DOHH2 (cell line): Measurements from ENCODE around the gene TNNC2.

Experiments
- H3F3A ChIP-seq: fragments of 200-600 bp; sonication (generic), shearing (Covaris generic); 2 replicates; pipeline ENCODE4 v1.6.0; 2016; ENCODE audit warnings: antibody characterized with exemption, mild to moderate bottlenecking; ENCODE audit not compliant: control insufficient read depth, insufficient read depth
- H3K27ac ChIP-seq: fragments of 200-600 bp; sonication (generic); 2 replicates; pipeline ENCODE4 v1.5.1; 2014; ENCODE audit warnings: low read depth, mild to moderate bottlenecking, low read length, moderate library complexity
- H3K27me3 ChIP-seq: fragments of 200-600 bp; sonication (generic); 2 replicates; pipeline ENCODE4 v1.6.1; 2014; ENCODE audit warnings: mild to moderate bottlenecking, low read length, mixed read lengths; ENCODE audit not compliant: control insufficient read depth
- H3K36me3 ChIP-seq: fragments of 200-600 bp; sonication (generic); 2 replicates; pipeline ENCODE4 v1.6.1; 2014; ENCODE audit warnings: mild to moderate bottlenecking, low read length, moderate library complexity, mixed read lengths; ENCODE audit not compliant: control insufficient read depth
- H3K4me1 ChIP-seq: fragments of 200-600 bp; sonication (generic); 2 replicates; pipeline ENCODE4 v1.6.1; 2014; ENCODE audit warnings: mild to moderate bottlenecking, low read length, mixed read lengths; ENCODE audit not compliant: control insufficient read depth
- H3K4me2 ChIP-seq: fragments of 200-600 bp; sonication (generic); 2 replicates; pipeline ENCODE4 v1.6.0; 2014; ENCODE audit warnings: mild to moderate bottlenecking, low read length, moderate library complexity
- H3K4me3 ChIP-seq: fragments of 200-600 bp; sonication (generic); 2 replicates; pipeline ENCODE4 v1.5.1; 2014; ENCODE audit warnings: mild to moderate bottlenecking, low read length, mixed read lengths
- H3K79me2 ChIP-seq: fragments of 200-600 bp; sonication (generic); 2 replicates; pipeline ENCODE4 v1.6.1; 2014; ENCODE audit warnings: mild to moderate bottlenecking, low read length, mixed read lengths; ENCODE audit not compliant: control insufficient read depth
- H3K9me2 ChIP-seq: fragments of 200-600 bp; sonication (generic); replicated peaks from 2 replicates; pipeline ENCODE4 v1.6.1; 2014; ENCODE audit warnings: mild to moderate bottlenecking, low read length, mixed read lengths; ENCODE audit not compliant: control insufficient read depth
- H3K9me3 ChIP-seq: fragments of 200-600 bp; sonication (generic); 2 replicates; pipeline ENCODE4 v1.6.1; 2014; ENCODE audit warnings: antibody characterized with exemption, low read length, mixed read lengths; ENCODE audit not compliant: control insufficient read depth, insufficient read depth
- H4K20me1 ChIP-seq: fragments of 200-600 bp; sonication (generic); 2 replicates; pipeline ENCODE4 v1.6.0; 2014; ENCODE audit warnings: low read depth, mild to moderate bottlenecking, antibody characterized with exemption, low read length, moderate library complexity; ENCODE audit not compliant: control insufficient read depth, insufficient read depth
- CTCF ChIP-seq: fragments of 200-600 bp; sonication (generic); IDR thresholded peaks from one replicate; pipeline ENCODE4 v1.5.1; 2014; ENCODE audit warnings: antibody characterized with exemption, mild to moderate bottlenecking, low read depth, low read length; ENCODE audit not compliant: poor library complexity, severe bottlenecking
- EZH2phosphoT487 ChIP-seq: fragments of 200-600 bp; sonication (generic); IDR thresholded peaks from 2 replicates; pipeline ENCODE4 v1.6.1; 2017; ENCODE audit warnings: borderline replicate concordance, mild to moderate bottlenecking, antibody characterized with exemption, low read length, moderate library complexity, mixed read lengths

TNNC2 gene

DNA sequence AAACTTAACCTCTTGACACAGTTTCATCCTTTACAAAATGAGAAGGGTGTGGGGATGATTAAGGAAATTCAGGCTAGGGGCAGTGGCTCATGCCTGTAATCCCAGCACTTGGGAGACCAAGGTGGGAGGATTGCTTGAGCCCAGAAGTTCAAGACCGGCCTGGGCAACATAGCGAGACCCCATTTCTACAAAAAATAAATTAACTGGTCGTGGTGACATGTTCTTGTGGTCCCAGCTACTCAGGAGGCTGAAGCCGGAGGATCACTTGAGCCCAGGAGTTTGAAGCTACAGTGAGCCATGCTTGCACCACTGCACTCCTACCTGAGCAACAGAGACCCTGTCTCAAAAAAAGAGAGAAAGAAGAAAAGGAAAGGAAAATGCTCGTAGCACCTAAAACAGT, 39.3 kb upstream of the TNNC2 start:
- Histone ChIP-seq H3K4me2 (no peak overlapping the region), H3K27ac (no peak overlapping the region), H3K9me2 (no peaks in the 10 kb centered on the region), H3K36me3 (no peaks in the 10 kb centered on the region), H3K9me3 (no peaks in the 10 kb centered on the region), H3K4me1 (no peaks in the 10 kb centered on the region), H3K27me3 (no peaks in the 10 kb centered on the region), H4K20me1 (no peaks in the 10 kb centered on the region), H3F3A (no peaks in the 10 kb centered on the region), H3K79me2 (no peaks in the 10 kb centered on the region), H3K4me3 (no peak overlapping the region)
- no peak for TF ChIP-seq EZH2phosphoT487
- no peak for TF ChIP-seq CTCF

- no peaks in the 10 kb centered on the region for H3F3A ChIP-seq
- H3K4me1 ChIP-seq: no peaks in the 10 kb centered on the region
- H3K4me3 ChIP-seq: no peak overlapping the region
- no peaks in the 10 kb centered on the region for H3K36me3 ChIP-seq
- H3K9me3 ChIP-seq: no peaks in the 10 kb centered on the region
- no peak overlapping the region for H3K4me2 ChIP-seq
- H3K27me3 ChIP-seq: no peaks in the 10 kb centered on the region
- no peaks in the 10 kb centered on the region for H3K79me2 ChIP-seq
- no peak overlapping the region for H3K27ac ChIP-seq
- H3K9me2 ChIP-seq: no peaks in the 10 kb centered on the region
- no peaks in the 10 kb centered on the region for H4K20me1 ChIP-seq
- TF ChIP-seq CTCF (no peak), EZH2phosphoT487 (no peak)
Observed at GRCh38 chr20:45863543-45864470, 36.7 kb upstream of the TNNC2 start.

GRCh38 chr20:45861221-45862075, 34.3 kb upstream of the TNNC2 start:
- Histone ChIP-seq H3F3A (no peaks in the 10 kb centered on the region), H3K9me2 (no peaks in the 10 kb centered on the region), H3K4me3 (no peak overlapping the region), H3K27me3 (no peaks in the 10 kb centered on the region), H3K36me3 (no peaks in the 10 kb centered on the region), H4K20me1 (no peaks in the 10 kb centered on the region), H3K4me1 (peaks cover 10% of the 10 kb centered on the region), H3K9me3 (no peaks in the 10 kb centered on the region), H3K79me2 (peaks cover 14% of the 10 kb centered on the region), H3K27ac (no peak overlapping the region), H3K4me2 (no peak overlapping the region)
- TF ChIP-seq EZH2phosphoT487 (no peak), CTCF (no peak)
